SK-N-SH treated with all-trans-retinoic acid at 6 μM for 48 hours (cell line): ENCODE data around the gene SNTA1.

Experiments
- ARNTL ChIP-seq: fragments of 450-650 bp; formaldehyde crosslinking; IDR thresholded peaks from 2 replicates; pipeline ENCODE4 v1.5.0; 2020; ENCODE audit warnings: low read depth, mild to moderate bottlenecking, moderate library complexity, borderline replicate concordance
- ESRRG ChIP-seq: fragments of 250-450 bp; sonication (Bioruptor Pico); IDR thresholded peaks from 2 replicates; pipeline ENCODE4 v1.6.1; 2021; ENCODE audit warnings: mild to moderate bottlenecking
- ISL1 ChIP-seq: fragments of 250-450 bp; sonication (Bioruptor Pico); IDR thresholded peaks from 2 replicates; pipeline ENCODE4 v2.1.2; 2022; ENCODE audit warnings: mild to moderate bottlenecking, moderate library complexity
- PATZ1 ChIP-seq: fragments of 250-450 bp; sonication (Bioruptor Pico); IDR thresholded peaks from 2 replicates; pipeline ENCODE4 v1.8.0; 2020; ENCODE audit warnings: mild to moderate bottlenecking, moderate library complexity, borderline replicate concordance
- PPARA ChIP-seq: fragments of 250-450 bp; sonication (Bioruptor Pico); IDR thresholded peaks from 2 replicates; pipeline ENCODE4 v1.5.0; 2020; ENCODE audit warnings: mild to moderate bottlenecking, borderline replicate concordance
- RARB ChIP-seq: fragments of 250-450 bp; sonication (Bioruptor Pico); IDR thresholded peaks from 2 replicates; pipeline ENCODE4 v1.8.0; 2021; ENCODE audit warnings: mild to moderate bottlenecking, moderate library complexity
- TSHZ2 ChIP-seq: fragments of 250-450 bp; sonication (Bioruptor Pico); IDR thresholded peaks from 2 replicates; pipeline ENCODE4 v1.5.0; 2020; ENCODE audit warnings: mild to moderate bottlenecking, moderate library complexity
- ZC3H10 ChIP-seq: fragments of 250-450 bp; sonication (Bioruptor Pico); IDR thresholded peaks from 2 replicates; pipeline ENCODE4 v1.5.1; 2021; ENCODE audit warnings: mild to moderate bottlenecking, moderate library complexity
- ZFP3 ChIP-seq: fragments of 250-450 bp; sonication (Bioruptor Pico); IDR thresholded peaks from 2 replicates; pipeline ENCODE4 v1.5.0; 2020; ENCODE audit warnings: mild to moderate bottlenecking, moderate library complexity

DNA sequence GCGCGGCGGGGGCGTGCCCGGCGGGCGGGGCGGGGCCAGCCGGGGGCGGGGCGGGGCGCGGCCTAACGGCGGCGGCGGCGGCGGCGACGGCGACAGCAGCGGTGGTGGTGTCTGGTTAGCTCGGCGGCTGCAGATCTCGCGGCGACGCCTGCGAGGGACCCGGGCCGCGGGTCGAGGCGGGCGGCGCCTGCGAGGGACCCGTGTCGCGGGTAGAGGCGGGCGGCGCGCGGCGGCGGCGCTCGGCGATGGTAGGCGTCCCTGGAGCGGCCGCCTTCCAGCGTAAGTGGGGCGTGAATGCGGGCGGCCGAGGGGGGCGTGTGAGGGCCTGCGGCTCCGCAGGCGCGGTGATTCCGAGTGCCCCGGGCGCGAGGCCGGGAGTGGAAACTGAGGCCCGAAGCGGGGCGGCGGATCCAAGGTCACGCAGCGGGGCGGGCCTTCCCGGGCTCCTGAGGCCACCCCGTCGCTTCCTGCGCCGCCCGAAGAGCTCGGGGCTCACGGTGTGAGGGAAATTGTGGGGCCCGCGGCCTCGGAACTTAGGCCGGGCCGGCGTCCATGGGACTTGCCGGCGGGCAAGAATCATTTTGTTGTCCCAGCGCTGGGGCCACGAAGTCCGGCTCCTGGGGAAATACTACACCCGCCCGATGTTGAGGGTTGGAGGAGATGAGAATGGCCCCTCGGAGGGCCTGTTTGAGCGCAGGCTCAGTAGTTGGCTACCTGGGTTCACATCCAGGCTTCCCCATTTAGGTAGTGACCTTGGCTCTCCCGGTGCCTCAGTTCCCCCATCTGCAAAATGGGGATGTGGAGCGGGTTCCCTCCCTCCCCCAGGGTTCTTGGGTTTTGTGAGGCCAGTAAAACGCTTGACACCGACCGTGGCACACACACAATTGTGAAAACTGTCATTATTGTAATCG is 46.7 kb upstream of the SNTA1 start, which contains the start of gene CBFA2T2:
- no peak for TF ChIP-seq ZFP3
- no peak for TF ChIP-seq TSHZ2 (CRISPR knock-in tag)
- TF ChIP-seq ZC3H10: no peak
- no peak for TF ChIP-seq ARNTL (CRISPR knock-in tag)
- no peak for TF ChIP-seq ISL1 (CRISPR knock-in tag)
- TF ChIP-seq RARB (CRISPR knock-in tag): no peak
- no peak for TF ChIP-seq ESRRG
- no peak for TF ChIP-seq PATZ1 (CRISPR knock-in tag)
- TF ChIP-seq PPARA: no peak
